GM12878 (cell line): ENCODE measurements around the gene CNPY1.

Experiments used
- CBX5 ChIP-seq: sonication (generic); IDR thresholded peaks from 2 replicates; pipeline ENCODE4 v1.6.1; 2016; ENCODE audit warnings: low read depth, moderate library complexity, mild to moderate bottlenecking, inconsistent platforms
- CHD1 ChIP-seq: IDR thresholded peaks from 2 replicates; pipeline ENCODE4 v1.6.1; 2012; ENCODE audit warnings: low read depth, low read length, improper control_type of control experiment
- EP300 ChIP-seq, 2 experiments: fragments of 150-350 bp in 1 of 2; IDR thresholded peaks; 2 replicates each; pipeline ENCODE4 v1.6.1; 2011 to 2012; ENCODE audit warnings: low read depth in 2 of 2, low read length in 2 of 2, borderline replicate concordance in 1 of 2, improper control_type of control experiment in 1 of 2, inconsistent platforms in 1 of 2; ENCODE audit not compliant: control insufficient read depth in 1 of 2
- EZH2 ChIP-seq: IDR thresholded peaks from 2 replicates; pipeline ENCODE4 v1.6.1; 2012; ENCODE audit warnings: low read depth, mild to moderate bottlenecking, control low read depth, inconsistent platforms, low read length, borderline replicate concordance; ENCODE audit not compliant: control insufficient read depth
- MEF2A ChIP-seq: IDR thresholded peaks from 2 replicates; pipeline ENCODE4 v1.6.1; 2011; ENCODE audit warnings: low read depth, mild to moderate bottlenecking, low read length, moderate library complexity; ENCODE audit not compliant: insufficient read depth
- POLR2A ChIP-seq: IDR thresholded peaks from 2 replicates; pipeline ENCODE4 v1.6.1; 2011; ENCODE audit warnings: low read depth, mild to moderate bottlenecking, low read length
- RAD21 ChIP-seq: IDR thresholded peaks from 2 replicates; pipeline ENCODE4 v1.6.1; 2011; ENCODE audit warnings: mild to moderate bottlenecking, low read depth, low read length, moderate library complexity; ENCODE audit not compliant: insufficient read depth
- SRF ChIP-seq, 2 experiments: IDR thresholded peaks; 2 replicates each; pipeline ENCODE4 v1.6.1; 2011; ENCODE audit warnings: low read depth in 2 of 2, low read length in 2 of 2, mild to moderate bottlenecking in 1 of 2, moderate library complexity in 1 of 2
- TCF12 ChIP-seq: IDR thresholded peaks from 2 replicates; pipeline ENCODE4 v1.6.1; 2011; ENCODE audit warnings: low read depth, mild to moderate bottlenecking, low read length
- ZNF274 ChIP-seq: IDR thresholded peaks from one replicate; pipeline ENCODE4 v1.8.0; 2011; ENCODE audit not compliant: insufficient read length, insufficient read depth
- TF ChIP-seq, protein P1 (sequence below): IDR thresholded peaks from 2 replicates; pipeline ENCODE4 v1.6.1; 2012; ENCODE audit warnings: mild to moderate bottlenecking, low read depth, low read length
- TF ChIP-seq, protein P2 (sequence below), 3 experiments: IDR thresholded peaks in 2 of 3; conservative IDR thresholded peaks in 1 of 3; 2 replicates each; pipeline ENCODE4 v1.5.1; 2011; ENCODE audit warnings: low read depth in 3 of 3, low read length in 3 of 3, mild to moderate bottlenecking in 3 of 3, control low read depth in 2 of 3, moderate library complexity in 2 of 3, inconsistent platforms in 1 of 3, mixed read lengths in 1 of 3; ENCODE audit not compliant: control insufficient read depth in 2 of 3, insufficient read depth in 1 of 3; ENCODE audit errors: extremely low read depth in 1 of 3
- TF ChIP-seq, protein P3 (sequence below): IDR thresholded peaks from 2 replicates; pipeline ENCODE4 v1.6.1; 2012; ENCODE audit warnings: low read depth, low read length, improper control_type of control experiment

DNA sequence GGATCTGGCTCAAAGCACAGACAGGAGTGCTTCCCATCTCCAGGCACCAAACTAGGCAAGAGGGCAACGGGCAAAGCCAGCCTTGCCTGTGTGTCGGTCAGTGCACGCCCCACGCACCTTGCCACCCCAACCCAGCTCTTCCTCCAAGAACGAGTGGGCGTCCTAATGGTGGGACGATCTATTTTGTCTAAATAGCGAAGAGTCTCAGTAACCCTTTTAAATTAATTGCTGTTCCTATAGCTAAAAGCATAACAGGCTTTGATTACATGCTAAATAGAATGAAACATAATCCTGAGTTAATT is 76.2 kb downstream of the CNPY1 start:
- TF ChIP-seq, protein P1, sequence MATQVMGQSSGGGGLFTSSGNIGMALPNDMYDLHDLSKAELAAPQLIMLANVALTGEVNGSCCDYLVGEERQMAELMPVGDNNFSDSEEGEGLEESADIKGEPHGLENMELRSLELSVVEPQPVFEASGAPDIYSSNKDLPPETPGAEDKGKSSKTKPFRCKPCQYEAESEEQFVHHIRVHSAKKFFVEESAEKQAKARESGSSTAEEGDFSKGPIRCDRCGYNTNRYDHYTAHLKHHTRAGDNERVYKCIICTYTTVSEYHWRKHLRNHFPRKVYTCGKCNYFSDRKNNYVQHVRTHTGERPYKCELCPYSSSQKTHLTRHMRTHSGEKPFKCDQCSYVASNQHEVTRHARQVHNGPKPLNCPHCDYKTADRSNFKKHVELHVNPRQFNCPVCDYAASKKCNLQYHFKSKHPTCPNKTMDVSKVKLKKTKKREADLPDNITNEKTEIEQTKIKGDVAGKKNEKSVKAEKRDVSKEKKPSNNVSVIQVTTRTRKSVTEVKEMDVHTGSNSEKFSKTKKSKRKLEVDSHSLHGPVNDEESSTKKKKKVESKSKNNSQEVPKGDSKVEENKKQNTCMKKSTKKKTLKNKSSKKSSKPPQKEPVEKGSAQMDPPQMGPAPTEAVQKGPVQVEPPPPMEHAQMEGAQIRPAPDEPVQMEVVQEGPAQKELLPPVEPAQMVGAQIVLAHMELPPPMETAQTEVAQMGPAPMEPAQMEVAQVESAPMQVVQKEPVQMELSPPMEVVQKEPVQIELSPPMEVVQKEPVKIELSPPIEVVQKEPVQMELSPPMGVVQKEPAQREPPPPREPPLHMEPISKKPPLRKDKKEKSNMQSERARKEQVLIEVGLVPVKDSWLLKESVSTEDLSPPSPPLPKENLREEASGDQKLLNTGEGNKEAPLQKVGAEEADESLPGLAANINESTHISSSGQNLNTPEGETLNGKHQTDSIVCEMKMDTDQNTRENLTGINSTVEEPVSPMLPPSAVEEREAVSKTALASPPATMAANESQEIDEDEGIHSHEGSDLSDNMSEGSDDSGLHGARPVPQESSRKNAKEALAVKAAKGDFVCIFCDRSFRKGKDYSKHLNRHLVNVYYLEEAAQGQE, result no peak
- TF ChIP-seq RAD21, result no peak
- TF ChIP-seq MEF2A, result no peak
- TF ChIP-seq, protein P2, sequence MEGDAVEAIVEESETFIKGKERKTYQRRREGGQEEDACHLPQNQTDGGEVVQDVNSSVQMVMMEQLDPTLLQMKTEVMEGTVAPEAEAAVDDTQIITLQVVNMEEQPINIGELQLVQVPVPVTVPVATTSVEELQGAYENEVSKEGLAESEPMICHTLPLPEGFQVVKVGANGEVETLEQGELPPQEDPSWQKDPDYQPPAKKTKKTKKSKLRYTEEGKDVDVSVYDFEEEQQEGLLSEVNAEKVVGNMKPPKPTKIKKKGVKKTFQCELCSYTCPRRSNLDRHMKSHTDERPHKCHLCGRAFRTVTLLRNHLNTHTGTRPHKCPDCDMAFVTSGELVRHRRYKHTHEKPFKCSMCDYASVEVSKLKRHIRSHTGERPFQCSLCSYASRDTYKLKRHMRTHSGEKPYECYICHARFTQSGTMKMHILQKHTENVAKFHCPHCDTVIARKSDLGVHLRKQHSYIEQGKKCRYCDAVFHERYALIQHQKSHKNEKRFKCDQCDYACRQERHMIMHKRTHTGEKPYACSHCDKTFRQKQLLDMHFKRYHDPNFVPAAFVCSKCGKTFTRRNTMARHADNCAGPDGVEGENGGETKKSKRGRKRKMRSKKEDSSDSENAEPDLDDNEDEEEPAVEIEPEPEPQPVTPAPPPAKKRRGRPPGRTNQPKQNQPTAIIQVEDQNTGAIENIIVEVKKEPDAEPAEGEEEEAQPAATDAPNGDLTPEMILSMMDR (IDR thresholded peaks at IDR 0.05 in 2 of 3, conservative IDR thresholded peaks at IDR 0.05 in 1 of 3; ENCODE audit: control insufficient read depth in 2 of 3, extremely low read depth in 1 of 3, insufficient read depth in 1 of 3, low read depth in 3 of 3, low read length in 3 of 3), result no peak
- TF ChIP-seq TCF12, result no peak
- TF ChIP-seq CHD1, result no peak
- no peak for TF ChIP-seq ZNF274
- TF ChIP-seq, protein P3, sequence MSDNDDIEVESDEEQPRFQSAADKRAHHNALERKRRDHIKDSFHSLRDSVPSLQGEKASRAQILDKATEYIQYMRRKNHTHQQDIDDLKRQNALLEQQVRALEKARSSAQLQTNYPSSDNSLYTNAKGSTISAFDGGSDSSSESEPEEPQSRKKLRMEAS, result no peak
- no peak for TF ChIP-seq EZH2
- no peak for TF ChIP-seq POLR2A
- no peak for TF ChIP-seq EP300 (IDR thresholded peaks at IDR 0.05; ENCODE audit: borderline replicate concordance in 1 of 2, control insufficient read depth in 1 of 2, low read depth in 2 of 2, low read length in 2 of 2)
- TF ChIP-seq CBX5, result no peak
- TF ChIP-seq SRF (IDR thresholded peaks at IDR 0.05; ENCODE audit: low read depth in 2 of 2, low read length in 2 of 2), result no peak
